CD4-positive, alpha-beta T cell (primary cell): ENCODE data around the gene ZC3HAV1. TPM values are rescaled to one million over a fixed set of nuclear protein-coding genes. Genes with fewer than 3 reads are reported as not detected.
A peak's percentile ranks its signal among the peaks of the same experiment; 100 is the strongest.

Source experiments
- ATAC-seq: fragments of 200-7000 bp; cut with Tn5 transposase; one replicate; pipeline ENCODE4 v1.10.0; 2022; ENCODE audit warnings: mild to moderate bottlenecking; ENCODE audit not compliant: poor library complexity
- CTCF ChIA-PET: fragments of 350-600 bp; sonication (Branson Sonifier 250); formaldehyde crosslinking; loops from one replicate; lab custom pipeline; 2021; ENCODE audit warnings: antibody characterized with exemption, inconsistent platforms; lab: Charles Lee
- POLR2A ChIA-PET: fragments of 350-600 bp; sonication (Branson Sonifier 250); formaldehyde crosslinking; loops from one replicate; lab custom pipeline; 2021; ENCODE audit warnings: antibody characterized with exemption, inconsistent platforms; lab: Charles Lee
- DNase-seq, 14 experiments: peaks; one replicate each; pipeline ENCODE4 v3.0.0-alpha.2; 2013 to 2020; ENCODE audit warnings: mixed read lengths in 2 of 14
- H3K27ac ChIP-seq, 2 donors: one replicate each; pipeline versions ENCODE4 v1.5.1 to v1.7.0; 2013; ENCODE audit warnings: low read length in 2 of 2, low read depth in 1 of 2, mild to moderate bottlenecking in 1 of 2
- H3K27me3 ChIP-seq, 2 experiments: 1 replicate in 1 of 2; 2 replicates in 1 of 2; pipeline versions ENCODE4 v1.6.1 to v1.7.0; 2013; ENCODE audit warnings: low read length in 2 of 2, control low read depth in 1 of 2, mild to moderate bottlenecking in 1 of 2, moderate library complexity in 1 of 2; ENCODE audit not compliant: insufficient read depth in 2 of 2, control insufficient read depth in 1 of 2
- H3K36me3 ChIP-seq: one replicate; pipeline ENCODE4 v1.6.1; 2013; ENCODE audit warnings: low read length, control low read depth; ENCODE audit not compliant: insufficient read depth
- H3K4me1 ChIP-seq: one replicate; pipeline ENCODE4 v1.6.1; 2013; ENCODE audit warnings: low read length, control low read depth; ENCODE audit not compliant: insufficient read depth
- H3K4me3 ChIP-seq: one replicate; pipeline ENCODE4 v1.5.1; 2013; ENCODE audit warnings: mild to moderate bottlenecking, low read length, moderate library complexity
- H3K9me3 ChIP-seq, 2 experiments: 1 replicate in 1 of 2; 2 replicates in 1 of 2; pipeline versions ENCODE4 v1.6.1 to v1.7.0; 2013; ENCODE audit warnings: low read length in 2 of 2, mild to moderate bottlenecking in 2 of 2, control low read depth in 1 of 2, moderate library complexity in 1 of 2; ENCODE audit not compliant: control insufficient read depth in 1 of 2, insufficient read depth in 1 of 2
- H3K27ac Mint-ChIP-seq: one replicate; pipeline ENCODE4 v1.8.0; 2020; ENCODE audit warnings: mixed read lengths
- H3K27me3 Mint-ChIP-seq: one replicate; pipeline ENCODE4 v1.8.0; 2021; ENCODE audit warnings: mixed read lengths
- H3K36me3 Mint-ChIP-seq: one replicate; pipeline ENCODE4 v1.8.0; 2021; ENCODE audit warnings: low read depth, mixed read lengths
- H3K4me1 Mint-ChIP-seq: one replicate; pipeline ENCODE4 v1.8.0; 2021; ENCODE audit warnings: low read depth, mixed read lengths
- H3K4me3 Mint-ChIP-seq: one replicate; pipeline ENCODE4 v1.8.0; 2020; ENCODE audit warnings: mild to moderate bottlenecking, mixed read lengths
- H3K9me3 Mint-ChIP-seq: one replicate; pipeline ENCODE4 v1.8.0; 2020; ENCODE audit warnings: mixed read lengths
- intact Hi-C, 2 experiments: fragments of 100-400 bp; cut with DNase I in 1 of 2; cut with micrococcal nuclease in 1 of 2; formaldehyde crosslinking; loops; one replicate each; pipeline versions ENCODE4 v1.15.1 to v1.9.0; 2023 to 2025; cut with DNase I, micrococcal nuclease
- total RNA-seq, 174 experiments: library from RNA in 2 of 174; stranded (reverse) in 2 of 174; gene quantifications; one replicate each; pipeline ENCODE4 v1.2.3 and lab custom pipeline; 2021 to 2026
- TF ChIP-seq, protein P1 (sequence below): fragments of 200-600 bp; IDR thresholded peaks from one replicate; pipeline ENCODE4 v1.8.0; 2022; ENCODE audit warnings: antibody characterized with exemption, mild to moderate bottlenecking

The ZC3HAV1 gene
- total RNA-seq, 2 experiments from 2014 or later, result 169 to 178 TPM

- no peaks in the 10 kb centered on the region for H3K27me3 Mint-ChIP-seq
- H3K9me3 ChIP-seq, result no peaks in the 10 kb centered on the region
- H3K27ac Mint-ChIP-seq, result peak overlapping the region; percentile 83
- peaks cover 96% of the 10 kb centered on the region for H3K36me3 ChIP-seq
- no peaks in the 10 kb centered on the region for H3K27me3 ChIP-seq
- POLR2A ChIA-PET, result interaction anchor here (0.6 to 1.2 kb wide), 6 partner anchors 10 to 34 kb away, joined by 3 to 7 read pairs (median 4); no protein-coding TSS in a partner anchor
- H3K27ac ChIP-seq, result no peak overlapping the region
- DNase-seq (no peak), ATAC-seq (no peak)
- CTCF ChIA-PET, result interaction anchor here (0.6 to 4.0 kb wide), 5 partner anchors 11 to 1329 kb away, joined by 3 to 18 read pairs (median 3); no protein-coding TSS in a partner anchor
- no peak overlapping the region for H3K4me3 ChIP-seq
- peaks cover 18% of the 10 kb centered on the region for H3K4me1 ChIP-seq
- H3K9me3 Mint-ChIP-seq, result no peaks in the 10 kb centered on the region
- peaks cover 96% of the 10 kb centered on the region for H3K36me3 Mint-ChIP-seq
- H3K4me3 Mint-ChIP-seq, result no peak overlapping the region
- H3K4me1 Mint-ChIP-seq, result peaks cover 65% of the 10 kb centered on the region
- TF ChIP-seq, protein P1, sequence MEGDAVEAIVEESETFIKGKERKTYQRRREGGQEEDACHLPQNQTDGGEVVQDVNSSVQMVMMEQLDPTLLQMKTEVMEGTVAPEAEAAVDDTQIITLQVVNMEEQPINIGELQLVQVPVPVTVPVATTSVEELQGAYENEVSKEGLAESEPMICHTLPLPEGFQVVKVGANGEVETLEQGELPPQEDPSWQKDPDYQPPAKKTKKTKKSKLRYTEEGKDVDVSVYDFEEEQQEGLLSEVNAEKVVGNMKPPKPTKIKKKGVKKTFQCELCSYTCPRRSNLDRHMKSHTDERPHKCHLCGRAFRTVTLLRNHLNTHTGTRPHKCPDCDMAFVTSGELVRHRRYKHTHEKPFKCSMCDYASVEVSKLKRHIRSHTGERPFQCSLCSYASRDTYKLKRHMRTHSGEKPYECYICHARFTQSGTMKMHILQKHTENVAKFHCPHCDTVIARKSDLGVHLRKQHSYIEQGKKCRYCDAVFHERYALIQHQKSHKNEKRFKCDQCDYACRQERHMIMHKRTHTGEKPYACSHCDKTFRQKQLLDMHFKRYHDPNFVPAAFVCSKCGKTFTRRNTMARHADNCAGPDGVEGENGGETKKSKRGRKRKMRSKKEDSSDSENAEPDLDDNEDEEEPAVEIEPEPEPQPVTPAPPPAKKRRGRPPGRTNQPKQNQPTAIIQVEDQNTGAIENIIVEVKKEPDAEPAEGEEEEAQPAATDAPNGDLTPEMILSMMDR, result no peak
- intact Hi-C loops, result no loop called here
These were observed 48.8 kb downstream of the ZC3HAV1 start for GRCh38 chr7:139060695-139061237.

DNA sequence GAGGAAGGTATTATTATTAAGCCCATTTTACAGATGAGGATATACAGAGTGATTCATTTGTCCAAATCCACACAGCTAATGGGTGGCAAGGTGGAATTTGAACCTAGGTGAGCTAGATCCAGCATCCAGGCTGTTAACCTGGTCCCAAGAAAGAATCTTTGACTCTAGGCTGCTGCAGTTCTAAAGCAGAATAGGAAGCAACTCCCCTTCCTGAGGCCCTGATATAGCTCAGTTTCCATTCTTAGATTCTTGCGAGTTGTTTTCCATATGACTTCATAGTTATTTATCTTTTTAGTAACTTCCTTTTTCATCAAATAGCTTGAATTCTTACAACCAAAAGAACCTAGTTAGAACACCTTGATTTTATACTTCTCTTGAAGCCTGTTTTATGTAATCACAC is 49.6 kb downstream of the ZC3HAV1 start:
- H3K9me3 Mint-ChIP-seq, result no peaks in the 10 kb centered on the region
- ChIA-PET CTCF (interaction anchor here (0.6 to 1.8 kb wide), 5 partner anchors 11 to 179 kb away, joined by 3 to 8 read pairs (median 3); no protein-coding TSS in a partner anchor), POLR2A (interaction anchor here (0.6 to 1.2 kb wide), 5 partner anchors 10 to 35 kb away, joined by 3 to 7 read pairs (median 5); no protein-coding TSS in a partner anchor)
- Histone ChIP-seq H3K36me3 (peaks cover 96% of the 10 kb centered on the region), H3K27ac (no peak overlapping the region), H3K27me3 (no peaks in the 10 kb centered on the region), H3K9me3 (no peaks in the 10 kb centered on the region), H3K4me1 (peaks cover 17% of the 10 kb centered on the region), H3K4me3 (no peak overlapping the region)
- intact Hi-C loops, result no loop called here
- peaks cover 96% of the 10 kb centered on the region for H3K36me3 Mint-ChIP-seq
- peaks cover 60% of the 10 kb centered on the region for H3K4me1 Mint-ChIP-seq
- H3K27ac Mint-ChIP-seq, result peak overlapping the region; percentile 83
- DNase-seq, result no peak
- TF ChIP-seq, protein P1, result no peak
- H3K27me3 Mint-ChIP-seq, result no peaks in the 10 kb centered on the region
- ATAC-seq, result no peak
- no peak overlapping the region for H3K4me3 Mint-ChIP-seq

- Mint-ChIP-seq H3K36me3 (peaks cover 96% of the 10 kb centered on the region), H3K27me3 (no peaks in the 10 kb centered on the region), H3K4me1 (peaks cover 50% of the 10 kb centered on the region), H3K27ac (peak overlapping the region; percentile 69), H3K9me3 (no peaks in the 10 kb centered on the region), H3K4me3 (no peak overlapping the region)
- intact Hi-C loops, result no loop called here
- DNase-seq, result no peak
- ChIA-PET POLR2A (interaction anchor here (0.6 to 1.2 kb wide), 2 partner anchors 16 to 20 kb away, joined by 3 to 5 read pairs; no protein-coding TSS in a partner anchor), CTCF (interaction anchor here (1.1 to 1.8 kb wide), 2 partner anchors 16 to 42 kb away, joined by 3 to 8 read pairs; no protein-coding TSS in a partner anchor)
- H3K27ac ChIP-seq, result no peak overlapping the region
- H3K4me1 ChIP-seq, result peaks cover 12% of the 10 kb centered on the region
- no peaks in the 10 kb centered on the region for H3K9me3 ChIP-seq
- H3K27me3 ChIP-seq, result no peaks in the 10 kb centered on the region
- H3K36me3 ChIP-seq, result peaks cover 96% of the 10 kb centered on the region
- H3K4me3 ChIP-seq, result no peak overlapping the region
- ATAC-seq, result no peak
- TF ChIP-seq, protein P1, result no peak
These were observed 50.6 kb downstream of the ZC3HAV1 start for GRCh38 chr7:139058943-139059342.
